ENCODE data around the gene TBCB. TPM values are rescaled to one million over a fixed set of nuclear protein-coding genes. Genes with fewer than 3 reads are reported as not detected.
A peak's percentile ranks its signal among the peaks of the same experiment; 100 is the strongest.
"Not testable (repeated sequence)": the region's sequence is repeated elsewhere in the genome, so short reads cannot be mapped to it uniquely, and the experiment has no call there.

The TBCB gene
- total RNA-seq, 2 donors from 2014 or later: 86.2 to 86.8 TPM

DNA sequence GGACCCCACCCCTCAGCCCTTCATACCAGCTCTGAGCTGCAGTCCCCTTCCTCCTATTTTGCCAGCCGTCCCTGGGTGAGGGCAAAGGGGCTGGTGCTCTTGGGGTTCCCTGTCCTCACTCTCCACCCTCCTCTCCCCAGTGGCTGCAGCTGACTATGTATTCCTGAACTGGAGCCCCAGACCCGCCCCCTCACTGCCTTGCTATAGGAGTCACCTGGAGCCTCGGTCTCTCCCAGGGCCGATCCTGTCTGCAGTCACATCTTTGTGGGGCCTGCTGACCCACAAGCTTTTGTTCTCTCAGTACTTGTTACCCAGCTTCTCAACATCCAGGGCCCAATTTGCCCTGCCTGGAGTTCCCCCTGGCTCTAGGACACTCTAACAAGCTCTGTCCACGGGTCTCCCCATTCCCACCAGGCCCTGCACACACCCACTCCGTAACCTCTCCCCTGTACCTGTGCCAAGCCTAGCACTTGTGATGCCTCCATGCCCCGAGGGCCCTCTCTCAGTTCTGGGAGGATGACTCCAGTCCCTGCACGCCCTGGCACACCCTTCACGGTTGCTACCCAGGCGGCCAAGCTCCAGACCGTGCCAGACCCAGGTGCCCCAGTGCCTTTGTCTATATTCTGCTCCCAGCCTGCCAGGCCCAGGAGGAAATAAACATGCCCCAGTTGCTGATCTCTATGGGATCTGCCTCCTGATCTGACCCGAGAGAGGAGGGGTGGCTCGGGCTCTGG is 34.6 kb downstream of the TBCB start:
- no peak for DNase-seq
- Mint-ChIP-seq H3K27ac (no peak overlapping the region), H3K9me3 (no peaks in the 10 kb centered on the region), H3K4me1 (ENCODE audit: low read depth) (peaks cover 5% of the 10 kb centered on the region), H3K27me3 (ENCODE audit: low read depth) (no peaks in the 10 kb centered on the region), H3K4me3 (no peak overlapping the region), H3K36me3 (ENCODE audit: insufficient read depth in 2 of 2) (peaks cover 14 to 26% of the 10 kb centered on the region in 2 donors)
- peak in 1 of 2 donors; percentile 15 for ATAC-seq (replicated peaks in 1 of 2)

DNA sequence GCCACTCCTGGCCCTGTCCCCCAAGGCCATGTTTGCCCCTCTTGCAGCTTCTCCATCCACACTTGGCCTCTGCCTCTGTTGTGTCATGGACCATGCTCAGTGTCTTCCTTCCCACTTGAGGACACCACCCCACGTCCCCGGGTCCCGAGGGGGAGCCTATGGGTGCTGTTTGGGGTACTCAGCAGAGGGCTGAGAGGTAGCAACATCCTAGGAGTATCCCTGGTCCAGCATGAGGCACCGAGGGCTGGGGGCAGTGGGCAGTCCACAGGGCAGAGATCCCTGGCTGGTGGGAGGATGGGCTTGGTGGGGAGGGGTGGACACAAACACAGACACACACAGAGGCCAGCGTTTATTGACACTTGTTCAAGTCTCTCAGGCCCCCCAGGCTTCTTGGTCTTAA is 35.3 kb downstream of the TBCB start:
- H3K27me3 Mint-ChIP-seq (ENCODE audit: low read depth): no peaks in the 10 kb centered on the region

GRCh38 chr19:36151144-36152018 is 36.1 kb downstream of the TBCB start:
- no peak overlapping the region for H3K4me3 Mint-ChIP-seq
- DNase-seq: no peak
- H3K27me3 Mint-ChIP-seq (ENCODE audit: low read depth): no peaks in the 10 kb centered on the region
- peaks cover 5% of the 10 kb centered on the region for H3K4me1 Mint-ChIP-seq (ENCODE audit: low read depth)
- no peaks in the 10 kb centered on the region for H3K9me3 Mint-ChIP-seq
- no peak for ATAC-seq (replicated peaks in 1 of 2)
- H3K27ac Mint-ChIP-seq: no peak overlapping the region
- peaks cover 8 to 19% of the 10 kb centered on the region in 2 donors for H3K36me3 Mint-ChIP-seq (ENCODE audit: insufficient read depth in 2 of 2)

More for the DNA sequence above, 35.3 kb downstream of the TBCB start:
- DNase-seq (no peak), ATAC-seq (replicated peaks in 1 of 2) (peak in 1 of 2 donors; percentile 26)
- Mint-ChIP-seq H3K27ac (no peak overlapping the region), H3K4me3 (no peak overlapping the region), H3K9me3 (no peaks in the 10 kb centered on the region), H3K36me3 (ENCODE audit: insufficient read depth in 2 of 2) (peaks cover 13 to 25% of the 10 kb centered on the region in 2 donors), H3K4me1 (ENCODE audit: low read depth) (peaks cover 5% of the 10 kb centered on the region)

GRCh38 chr19:36152019-36152351 is 36.7 kb downstream of the TBCB start:
- DNase-seq: no peak
- H3K9me3 Mint-ChIP-seq: no peaks in the 10 kb centered on the region
- H3K27ac Mint-ChIP-seq: no peak overlapping the region
- peaks cover 5 to 14% of the 10 kb centered on the region in 2 donors for H3K36me3 Mint-ChIP-seq (ENCODE audit: insufficient read depth in 2 of 2)
- H3K27me3 Mint-ChIP-seq (ENCODE audit: low read depth): no peaks in the 10 kb centered on the region
- peaks cover 3% of the 10 kb centered on the region for H3K4me1 Mint-ChIP-seq (ENCODE audit: low read depth)
- no peak overlapping the region for H3K4me3 Mint-ChIP-seq
- no peak for ATAC-seq (replicated peaks in 1 of 2)

DNA sequence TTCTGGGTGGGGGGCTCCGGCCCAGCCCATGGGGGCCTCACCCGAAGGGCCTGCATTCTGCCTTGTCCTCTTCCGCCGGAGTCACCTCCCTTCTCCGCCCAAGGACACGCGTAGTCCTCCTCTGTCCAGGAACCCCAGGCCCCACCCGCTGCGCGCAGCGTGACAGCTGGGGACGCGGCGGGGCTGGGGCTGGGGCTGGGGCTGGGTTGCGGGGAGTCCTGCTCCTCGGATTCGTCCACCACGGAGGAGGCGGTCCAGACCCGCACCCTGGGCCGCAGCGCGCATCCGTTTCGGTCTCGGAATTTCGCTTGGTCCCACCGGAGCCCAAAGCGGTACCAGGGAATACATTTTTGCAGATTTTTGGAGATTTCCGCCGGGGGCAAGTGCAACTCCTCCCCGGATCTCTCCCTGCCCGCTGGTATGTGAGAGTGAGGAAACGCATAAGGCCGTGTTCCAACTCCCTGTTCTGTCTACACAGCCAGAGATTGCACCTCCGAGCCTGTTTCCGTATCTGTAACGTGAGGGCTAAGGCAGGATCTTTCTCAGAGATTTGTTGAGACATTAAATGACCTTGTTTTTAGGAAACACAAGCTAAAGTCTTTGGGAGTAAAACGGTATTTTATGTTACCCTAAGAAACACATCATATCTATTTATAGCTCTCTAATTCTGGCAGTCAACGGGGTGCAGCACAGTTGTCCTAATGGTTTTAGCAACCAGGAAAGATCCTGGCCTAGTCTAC is 37.3 kb downstream of the TBCB start, which contains the start of gene COX7A1:
COX7A1 (minus strand) TSS at position 96 of the 740 bp plus-strand sequence; CDS start at position 56, 40 bp downstream.
- no peak for DNase-seq
- Mint-ChIP-seq H3K4me3 (no peak within 1 kb of the TSS), H3K36me3 (ENCODE audit: insufficient read depth in 2 of 2) (peaks cover 2 to 11% of the 10 kb centered on the region in 2 donors), H3K27me3 (ENCODE audit: low read depth) (no peaks in the 10 kb centered on the region), H3K27ac (no peak within 1 kb of the TSS), H3K4me1 (ENCODE audit: low read depth) (no peaks in the 10 kb centered on the region), H3K9me3 (no peaks in the 10 kb centered on the region)
- no peak for ATAC-seq (replicated peaks in 1 of 2)

DNA sequence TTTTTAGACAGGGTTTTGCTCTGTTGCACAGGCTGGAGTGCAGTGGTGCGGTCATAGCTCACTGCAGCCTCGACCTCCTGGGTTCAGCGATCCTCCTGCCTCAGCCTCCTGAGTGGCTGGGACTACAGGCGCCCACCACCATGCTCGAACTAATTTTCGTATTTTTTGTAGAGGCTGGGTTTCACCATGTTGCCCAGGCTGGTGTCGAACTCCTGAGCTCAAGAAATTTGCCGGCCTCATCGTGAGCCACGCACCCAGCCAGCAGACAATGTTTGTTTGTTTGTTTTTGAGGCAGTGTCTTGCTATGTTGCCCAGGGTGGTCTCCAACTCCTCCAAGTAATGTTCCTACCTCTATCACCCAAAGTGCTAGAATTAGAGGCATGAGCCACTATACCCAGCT is 37.9 kb downstream of the TBCB start:
- no peak overlapping the region for H3K27ac Mint-ChIP-seq
- no peaks in the 10 kb centered on the region for H3K27me3 Mint-ChIP-seq (ENCODE audit: low read depth)
- H3K4me1 Mint-ChIP-seq (ENCODE audit: low read depth): no peaks in the 10 kb centered on the region
- ATAC-seq (replicated peaks in 1 of 2) (no peak), DNase-seq (no peak)
- H3K36me3 Mint-ChIP-seq (ENCODE audit: insufficient read depth in 2 of 2): peaks cover 2 to 11% of the 10 kb centered on the region in 2 donors
- no peak overlapping the region for H3K4me3 Mint-ChIP-seq
- no peaks in the 10 kb centered on the region for H3K9me3 Mint-ChIP-seq

GRCh38 chr19:36160821-36161596 is 45.7 kb downstream of the TBCB start:
- H3K4me3 Mint-ChIP-seq: no peak overlapping the region

DNA sequence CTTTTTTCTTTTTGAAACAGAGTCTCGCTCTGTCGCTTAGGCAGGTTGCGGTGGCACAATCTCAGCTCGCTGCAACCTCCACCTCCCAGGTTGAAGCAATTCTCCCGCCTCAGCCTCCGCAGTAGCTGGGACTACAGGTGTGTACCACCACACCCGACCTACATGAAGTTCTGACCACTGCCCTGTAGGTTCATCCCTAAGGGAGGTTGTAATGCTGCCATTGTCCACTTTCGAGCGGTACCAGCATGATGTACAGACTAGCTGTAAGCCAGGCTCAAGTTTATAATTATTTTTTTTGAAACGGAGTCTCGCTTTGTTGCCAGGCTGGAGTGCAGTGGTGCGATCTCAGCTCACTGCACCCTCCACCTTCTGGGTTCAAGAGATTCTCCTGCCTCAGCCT is 48.5 kb downstream of the TBCB start:
- Mint-ChIP-seq H3K27me3 (ENCODE audit: low read depth) (no peaks in the 10 kb centered on the region), H3K27ac (no peak overlapping the region), H3K36me3 (ENCODE audit: insufficient read depth in 2 of 2) (no peaks in the 10 kb centered on the region), H3K9me3 (no peaks in the 10 kb centered on the region), H3K4me1 (ENCODE audit: low read depth) (no peaks in the 10 kb centered on the region), H3K4me3 (no peak overlapping the region)
- DNase-seq (no peak), ATAC-seq (replicated peaks in 1 of 2) (no peak)

More at GRCh38 chr19:36160821-36161596, 45.7 kb downstream of the TBCB start:
- no peaks in the 10 kb centered on the region for H3K27me3 Mint-ChIP-seq (ENCODE audit: low read depth)
- no peak overlapping the region for H3K27ac Mint-ChIP-seq
- H3K9me3 Mint-ChIP-seq: no peaks in the 10 kb centered on the region
- no peaks in the 10 kb centered on the region for H3K4me1 Mint-ChIP-seq (ENCODE audit: low read depth)
- no peak for ATAC-seq (replicated peaks in 1 of 2)
- H3K36me3 Mint-ChIP-seq (ENCODE audit: insufficient read depth in 2 of 2): no peaks in the 10 kb centered on the region
- DNase-seq: no peak

- no peak overlapping the region for H3K27ac Mint-ChIP-seq
Measured at GRCh38 chr19:36169084-36169760, 54.0 kb downstream of the TBCB start.

DNA sequence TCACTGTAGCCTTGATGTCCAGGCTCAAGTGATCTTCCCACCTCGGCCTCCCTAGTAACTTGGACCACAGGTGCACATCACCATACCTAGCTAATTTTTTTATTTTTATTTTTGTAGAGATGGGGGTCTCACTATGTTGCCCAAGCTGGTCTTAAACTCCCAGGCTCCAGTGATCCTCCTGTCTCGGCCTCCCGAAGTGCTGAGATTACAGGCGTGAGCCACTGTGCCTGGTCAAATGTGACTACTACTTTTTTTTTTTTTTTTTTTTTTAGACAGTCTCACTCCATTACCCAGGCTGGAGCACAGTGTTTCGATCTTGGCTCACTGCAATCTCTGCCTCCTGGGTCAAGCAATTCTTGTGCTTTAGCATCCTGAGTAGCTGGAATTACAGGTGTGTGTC is 57.6 kb downstream of the TBCB start:
- no peak overlapping the region for H3K4me3 Mint-ChIP-seq
- no peak overlapping the region for H3K27ac Mint-ChIP-seq
- no peak for DNase-seq
- H3K27me3 Mint-ChIP-seq (ENCODE audit: low read depth): no peaks in the 10 kb centered on the region
- H3K4me1 Mint-ChIP-seq (ENCODE audit: low read depth): peaks cover 6% of the 10 kb centered on the region
- no peak for ATAC-seq (replicated peaks in 1 of 2)
- H3K36me3 Mint-ChIP-seq (ENCODE audit: insufficient read depth in 2 of 2): no peaks in the 10 kb centered on the region
- no peaks in the 10 kb centered on the region for H3K9me3 Mint-ChIP-seq

More at GRCh38 chr19:36169084-36169760, 54.0 kb downstream of the TBCB start:
- no peak overlapping the region for H3K4me3 Mint-ChIP-seq
- no peak for DNase-seq
- H3K9me3 Mint-ChIP-seq: no peaks in the 10 kb centered on the region
- ATAC-seq (replicated peaks in 1 of 2): no peak
- H3K36me3 Mint-ChIP-seq (ENCODE audit: insufficient read depth in 2 of 2): no peaks in the 10 kb centered on the region
- peaks cover 6% of the 10 kb centered on the region for H3K4me1 Mint-ChIP-seq (ENCODE audit: low read depth)
- no peaks in the 10 kb centered on the region for H3K27me3 Mint-ChIP-seq (ENCODE audit: low read depth)

DNA sequence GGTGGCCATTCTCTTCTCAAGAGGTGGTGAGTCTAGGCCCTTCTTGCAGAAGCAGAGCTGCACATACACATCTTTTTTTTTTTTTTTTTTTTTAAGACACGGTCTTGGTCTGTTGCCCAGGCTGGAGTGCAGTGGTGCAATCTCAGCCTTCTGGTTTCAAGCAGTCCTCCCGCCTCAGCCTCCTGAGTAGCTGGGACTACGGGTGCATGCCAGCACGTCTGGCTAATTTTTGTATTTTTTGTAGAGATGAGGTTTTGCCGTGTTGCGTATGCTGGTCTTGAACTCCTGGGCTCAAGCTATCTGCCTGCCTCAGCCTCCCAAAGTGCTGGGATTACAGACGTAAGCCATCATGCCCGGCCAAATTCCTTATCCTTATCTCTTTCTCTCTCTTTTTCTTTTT is 58.6 kb downstream of the TBCB start:
- ATAC-seq (replicated peaks in 1 of 2); H3K36me3 Mint-ChIP-seq (ENCODE audit: insufficient read depth in 2 of 2); H3K4me3 Mint-ChIP-seq; H3K27ac Mint-ChIP-seq; H3K4me1 Mint-ChIP-seq (ENCODE audit: low read depth); H3K9me3 Mint-ChIP-seq; DNase-seq; H3K27me3 Mint-ChIP-seq (ENCODE audit: low read depth): not testable (repeated sequence)
